Testis (tissue), 5 donors: Measurements from ENCODE around the gene SPINT2. TPM values are rescaled to one million over a fixed set of nuclear protein-coding genes. Genes with fewer than 3 reads are reported as not detected.

Source experiments
- DNase-seq: peaks from one replicate; pipeline ENCODE4 v3.0.0-alpha.2; 2019
- H3K27ac ChIP-seq, 2 donors: fragments of 200-600 bp; sonication (generic); one replicate each; pipeline ENCODE4 v1.5.1; 2019
- H3K27me3 ChIP-seq: fragments of 200-600 bp; sonication (generic); one replicate; pipeline ENCODE4 v1.5.1; 2019
- H3K36me3 ChIP-seq: fragments of 200-600 bp; sonication (generic); one replicate; pipeline ENCODE4 v1.5.1; 2017; ENCODE audit warnings: low read depth; ENCODE audit errors: missing control alignments
- H3K4me1 ChIP-seq: fragments of 200-600 bp; sonication (generic); one replicate; pipeline ENCODE4 v1.5.1; 2019
- H3K4me3 ChIP-seq, 2 donors: fragments of 200-600 bp; sonication (generic); one replicate each; pipeline ENCODE4 v1.5.1; 2017 to 2019
- H3K9me3 ChIP-seq: fragments of 200-600 bp; sonication (generic); one replicate; pipeline ENCODE4 v1.5.1; 2017
- CTCF ChIP-seq, 3 experiments: fragments of 450-650 bp in 2 of 3; fragments of 200-600 bp in 1 of 3; sonication (generic) in 1 of 3; IDR thresholded peaks; one replicate each; pipeline ENCODE4 v1.5.1; 2016 to 2019; ENCODE audit warnings: antibody characterized with exemption in 3 of 3, mild to moderate bottlenecking in 2 of 3, moderate library complexity in 1 of 3
- POLR2A ChIP-seq: fragments of 450-650 bp; IDR thresholded peaks from one replicate; pipeline ENCODE4 v1.6.1; 2017; ENCODE audit warnings: antibody characterized with exemption, mild to moderate bottlenecking, moderate library complexity
- WGBS, 2 donors: methylation state at CpG; one replicate each; pipeline ENCODE4 v1.1.5; 2018; 5-methylcytosine and 5-hydroxymethylcytosine counted together
- intact Hi-C: fragments of 100-400 bp; cut with DNase I; formaldehyde crosslinking; loops from one replicate; pipeline ENCODE4 v1.15.1; 2023; ENCODE audit warnings: low total_unique reads
- long read RNA-seq, 2 donors: transcript quantifications; one replicate each; lab custom pipeline, GENCODE V29; 2026
- polyA plus RNA-seq: library from polyadenylated mRNA; stranded (reverse); fragments of 350-450 nt; fragmentation: Illumina TruSeq; extraction: RNeasy Lipid Tissue Mini Kit (QIAGEN cat#74804); gene quantifications from one replicate; pipeline ENCODE4 v1.2.3, GENCODE V29; 2014; ENCODE audit warnings: low read depth, low replicate concordance; ENCODE audit not compliant: insufficient read depth
- total RNA-seq, 2 donors: library from RNA; depleted of rRNA; stranded (reverse); fragments of >200 nt; gene quantifications; one replicate each; pipeline ENCODE4 v1.2.3, GENCODE V29; 2016

SPINT2 gene
- total RNA-seq, result 100 to 1,000 TPM; 372 to 389 TPM
- 480 TPM for polyA plus RNA-seq
- long read RNA-seq, donor 1, transcript SPINT2-201 (7 exons, 1,802 nt), result major isoform, 79 of 99 reads
- long read RNA-seq, donor 1, partial matches to known transcripts, result 18 of 99 reads
- long read RNA-seq, donor 1, other reads (novel, unspliced or antisense), result 0 of 99 reads
- long read RNA-seq, donor 2, transcript SPINT2-201 (7 exons, 1,802 nt), result major isoform, 54 of 97 reads
- long read RNA-seq, donor 2, partial matches to known transcripts, result 39 of 97 reads
- long read RNA-seq, donor 2, other reads (novel, unspliced or antisense), result 0 of 97 reads

- Histone ChIP-seq H3K27ac (peak within 1 kb of the TSS; percentile 74 to 89), H3K4me1 (peaks cover 21% of the 10 kb centered on the region), H3K4me3 (peak within 1 kb of the TSS; percentile 61 to 72), H3K27me3 (no peaks in the 10 kb centered on the region), H3K36me3 (no peaks in the 10 kb centered on the region), H3K9me3 (no peaks in the 10 kb centered on the region)
- intact Hi-C loops, result loop anchor here (5.0 kb wide), 1 partner anchor 53 kb away; the partner anchor contains the start of genes KCNK6 and YIF1B
- TF ChIP-seq POLR2A, result no peak
- peak in 1 of 3 experiments; percentile 27 for TF ChIP-seq CTCF (IDR thresholded peaks at IDR 0.05)
- no peak for DNase-seq
- 18 to 19% methylated on average over 22 to 67 of the region's 78 CpGs for WGBS, 2 donors
Observed at GRCh38 chr19:38264486-38265212, at the start of gene SPINT2. TSS of gene SPINT2 (plus strand) at chr19:38264573. CDS start at chr19:38264893, 320 bp downstream.

- TF ChIP-seq CTCF (IDR thresholded peaks at IDR 0.05) (no peak), POLR2A (no peak)
- Histone ChIP-seq H3K4me1 (no peaks in the 10 kb centered on the region), H3K27me3 (no peaks in the 10 kb centered on the region), H3K27ac (no peak overlapping the region), H3K36me3 (no peaks in the 10 kb centered on the region), H3K9me3 (no peaks in the 10 kb centered on the region), H3K4me3 (no peak overlapping the region)
- no peak for DNase-seq
- intact Hi-C loops, result no loop called here
- 46 to 61% methylated on average over 8 to 25 of the region's 26 CpGs for WGBS, 2 donors
Observed at GRCh38 chr19:38216785-38217641, 47.4 kb upstream of the SPINT2 start.

- Histone ChIP-seq H3K4me3 (no peak overlapping the region), H3K9me3 (no peaks in the 10 kb centered on the region), H3K27ac (no peak overlapping the region), H3K36me3 (no peaks in the 10 kb centered on the region), H3K4me1 (no peaks in the 10 kb centered on the region), H3K27me3 (no peaks in the 10 kb centered on the region)
- no peak for TF ChIP-seq CTCF (IDR thresholded peaks at IDR 0.05)
- TF ChIP-seq POLR2A, result no peak
- DNase-seq, result no peak
- intact Hi-C loops, result no loop called here
- WGBS, 2 donors, result 97 to 100% methylated on average over 3 of the region's 3 CpGs
Observed at GRCh38 chr19:38218204-38218603, 46.2 kb upstream of the SPINT2 start.

GRCh38 chr19:38219221-38219620, 45.2 kb upstream of the SPINT2 start:
- no peaks in the 10 kb centered on the region for H3K9me3 ChIP-seq
- no peak for DNase-seq
- no peak overlapping the region for H3K27ac ChIP-seq
- H3K4me1 ChIP-seq, result peaks cover 3% of the 10 kb centered on the region
- H3K36me3 ChIP-seq, result no peaks in the 10 kb centered on the region
- WGBS, 2 donors, result 93 to 97% methylated on average over 8 to 10 of the region's 10 CpGs
- H3K27me3 ChIP-seq, result no peaks in the 10 kb centered on the region
- intact Hi-C loops, result no loop called here
- no peak overlapping the region for H3K4me3 ChIP-seq
- no peak for TF ChIP-seq CTCF (IDR thresholded peaks at IDR 0.05)
- TF ChIP-seq POLR2A, result no peak
